SH-SY5Y (cell line): Measurements from ENCODE around the gene EEIG1.
A peak's percentile ranks its signal among the peaks of the same experiment; 100 is the strongest.

Source experiments
- GATA2 ChIP-seq: IDR thresholded peaks from 2 replicates; pipeline ENCODE4 v1.6.1; 2011; ENCODE audit warnings: mild to moderate bottlenecking, low read depth, low read length
- GATA3 ChIP-seq: IDR thresholded peaks from 2 replicates; pipeline ENCODE4 v1.6.1; 2011; ENCODE audit warnings: low read depth, mild to moderate bottlenecking, low read length, moderate library complexity

EEIG1 gene

GRCh38 chr9:128007566-128008138 lies 26.9 kb upstream of the EEIG1 start:
- TF ChIP-seq GATA2 = no peak
- TF ChIP-seq GATA3 = no peak

GRCh38 chr9:128006332-128006996 lies 25.7 kb upstream of the EEIG1 start:
- no peak for TF ChIP-seq GATA2
- TF ChIP-seq GATA3 = no peak

- TF ChIP-seq GATA3 = no peak
- TF ChIP-seq GATA2 = no peak
These were observed 25.1 kb upstream of the EEIG1 start for GRCh38 chr9:128005923-128006322.

- no peak for TF ChIP-seq GATA3
- TF ChIP-seq GATA2 = no peak
These were observed 23.3 kb upstream of the EEIG1 start for GRCh38 chr9:128003966-128004604.

- TF ChIP-seq GATA3 (no peak), GATA2 (no peak)
These were observed 22.2 kb upstream of the EEIG1 start for GRCh38 chr9:128002959-128003358.

- TF ChIP-seq GATA2 (peak; percentile 96), GATA3 (no peak)
These were observed 21.1 kb upstream of the EEIG1 start for GRCh38 chr9:128001779-128002298.

- TF ChIP-seq GATA2 (no peak), GATA3 (no peak)
These were observed 20.5 kb upstream of the EEIG1 start for GRCh38 chr9:128001151-128001778.

- TF ChIP-seq GATA3 (no peak), GATA2 (no peak)
These were observed 18.7 kb upstream of the EEIG1 start for GRCh38 chr9:127999461-127999860.

GRCh38 chr9:127993721-127994120 lies 12.9 kb upstream of the EEIG1 start:
- TF ChIP-seq GATA3 = no peak
- TF ChIP-seq GATA2 = no peak

- TF ChIP-seq GATA3 = no peak
- TF ChIP-seq GATA2 = no peak
These were observed 11.0 kb upstream of the EEIG1 start for GRCh38 chr9:127991757-127992274.

- no peak for TF ChIP-seq GATA2
- no peak for TF ChIP-seq GATA3
These were observed 10.4 kb upstream of the EEIG1 start for GRCh38 chr9:127991017-127991756.

- TF ChIP-seq GATA3 (no peak), GATA2 (no peak)
These were observed 9.8 kb upstream of the EEIG1 start for GRCh38 chr9:127990554-127990953.

- TF ChIP-seq GATA2 (no peak), GATA3 (no peak)
These were observed 8.3 kb upstream of the EEIG1 start for GRCh38 chr9:127989094-127989493.
